22Rv1 (cell line): ENCODE measurements around the gene COX10.
A peak's percentile ranks its signal among the peaks of the same experiment; 100 is the strongest.

Source experiments
- ZFX ChIP-seq: fragments of 450-650 bp; IDR thresholded peaks from 2 replicates; pipeline ENCODE4 v1.6.1; 2017; ENCODE audit warnings: antibody characterized with exemption, borderline replicate concordance
- TF ChIP-seq, protein P1 (sequence below): fragments of 450-650 bp; IDR thresholded peaks from 2 replicates; pipeline ENCODE4 v1.5.1; 2017; ENCODE audit warnings: mild to moderate bottlenecking

DNA sequence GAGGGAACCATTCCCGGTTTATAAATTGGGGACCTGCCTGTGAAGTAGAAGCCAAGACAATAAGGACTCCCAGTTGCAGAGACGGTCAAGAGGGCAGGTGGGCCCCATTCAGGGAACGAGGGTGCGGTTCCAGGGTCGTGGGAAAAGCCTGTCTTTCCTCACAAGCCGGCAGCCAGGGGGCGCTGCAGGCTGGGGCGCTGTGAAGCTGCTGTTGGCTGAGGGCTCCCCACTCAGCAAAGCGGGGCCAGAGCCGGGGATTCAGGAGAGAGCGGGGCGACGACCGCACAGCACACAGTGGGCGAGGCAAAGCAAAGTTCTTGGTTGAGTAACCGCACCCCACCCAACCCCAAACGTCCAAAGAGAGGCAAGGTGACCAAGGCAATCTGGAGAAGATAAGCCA is 142.5 kb downstream of the COX10 start:
- TF ChIP-seq, protein P1, sequence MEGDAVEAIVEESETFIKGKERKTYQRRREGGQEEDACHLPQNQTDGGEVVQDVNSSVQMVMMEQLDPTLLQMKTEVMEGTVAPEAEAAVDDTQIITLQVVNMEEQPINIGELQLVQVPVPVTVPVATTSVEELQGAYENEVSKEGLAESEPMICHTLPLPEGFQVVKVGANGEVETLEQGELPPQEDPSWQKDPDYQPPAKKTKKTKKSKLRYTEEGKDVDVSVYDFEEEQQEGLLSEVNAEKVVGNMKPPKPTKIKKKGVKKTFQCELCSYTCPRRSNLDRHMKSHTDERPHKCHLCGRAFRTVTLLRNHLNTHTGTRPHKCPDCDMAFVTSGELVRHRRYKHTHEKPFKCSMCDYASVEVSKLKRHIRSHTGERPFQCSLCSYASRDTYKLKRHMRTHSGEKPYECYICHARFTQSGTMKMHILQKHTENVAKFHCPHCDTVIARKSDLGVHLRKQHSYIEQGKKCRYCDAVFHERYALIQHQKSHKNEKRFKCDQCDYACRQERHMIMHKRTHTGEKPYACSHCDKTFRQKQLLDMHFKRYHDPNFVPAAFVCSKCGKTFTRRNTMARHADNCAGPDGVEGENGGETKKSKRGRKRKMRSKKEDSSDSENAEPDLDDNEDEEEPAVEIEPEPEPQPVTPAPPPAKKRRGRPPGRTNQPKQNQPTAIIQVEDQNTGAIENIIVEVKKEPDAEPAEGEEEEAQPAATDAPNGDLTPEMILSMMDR, result peak; percentile 33
- TF ChIP-seq ZFX, result no peak
